Heart left ventricle (tissue), 13 donors: ENCODE data around the gene NDFIP2.

Source experiments
- POLR2A ChIP-seq, 2 donors: fragments of 450-650 bp; IDR thresholded peaks; one replicate each; pipeline ENCODE4 v1.6.1; 2017; ENCODE audit warnings: antibody characterized with exemption in 2 of 2, mild to moderate bottlenecking in 2 of 2, moderate library complexity in 2 of 2
- TF ChIP-seq, protein P1 (sequence below), 12 donors: fragments of 200-600 bp; sonication (generic) in 4 of 12; IDR thresholded peaks; one replicate each; pipeline versions ENCODE4 v1.5.0 to v1.8.0; 2018 to 2022; ENCODE audit warnings: antibody characterized with exemption in 12 of 12, mild to moderate bottlenecking in 5 of 12
- donor health status: ischemic (EF 13 %, LVEDD 7.1; RV severe dilation, severe dysfunction).
- donor health status: DM: no; HTN: yes; CAD: no.
- donor health status: DM: no; HTN: no; CAD: no.
- donor health status: ischemic (EF 25% LVEDD 6.9; RV normal size, moderate dysfunction).
- donor health status: ischemic (EF 25% LVEDD 5.7; RV mildly dilated, moderate dysfunction).
- donor health status: ischemic (EF 35%, LVEDD 5.7; RV mildly dilated, moderate dysfunction).
- donor health status: nonischemic (EF 11% LVEDD 7.7; RV severe dilation, severe dysfunction).
- donor health status: DM: yes; HTN: yes; CAD: no.
- donor health status: PGD.
- donor health status: ischemic (EF 29% LVEDD 5.4; RV normal size, mild dysfunction).
- donor health status: nonischemic (EF 23%, LVEDD 6.1; RV moderate dilation, normal function).

DNA sequence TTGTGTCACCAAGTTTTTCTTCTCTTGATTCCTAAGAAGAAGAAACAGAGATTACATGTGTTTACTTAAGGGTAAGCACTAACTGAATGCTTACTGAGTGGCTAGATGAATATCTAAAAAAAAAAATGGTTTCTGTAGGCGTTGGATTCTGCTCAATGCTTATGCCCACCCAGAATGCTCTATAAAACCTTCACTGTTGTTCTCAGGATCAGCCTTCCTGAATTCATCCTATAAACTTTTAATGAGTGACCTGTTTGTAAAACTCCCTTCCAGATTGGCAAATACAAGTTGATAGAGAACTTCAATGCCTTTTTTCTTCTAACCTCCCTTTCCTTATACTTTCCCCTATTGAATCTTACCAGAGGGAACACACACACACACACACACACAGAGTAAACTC lies 90.2 kb downstream of the NDFIP2 start:
- TF ChIP-seq, protein P1, sequence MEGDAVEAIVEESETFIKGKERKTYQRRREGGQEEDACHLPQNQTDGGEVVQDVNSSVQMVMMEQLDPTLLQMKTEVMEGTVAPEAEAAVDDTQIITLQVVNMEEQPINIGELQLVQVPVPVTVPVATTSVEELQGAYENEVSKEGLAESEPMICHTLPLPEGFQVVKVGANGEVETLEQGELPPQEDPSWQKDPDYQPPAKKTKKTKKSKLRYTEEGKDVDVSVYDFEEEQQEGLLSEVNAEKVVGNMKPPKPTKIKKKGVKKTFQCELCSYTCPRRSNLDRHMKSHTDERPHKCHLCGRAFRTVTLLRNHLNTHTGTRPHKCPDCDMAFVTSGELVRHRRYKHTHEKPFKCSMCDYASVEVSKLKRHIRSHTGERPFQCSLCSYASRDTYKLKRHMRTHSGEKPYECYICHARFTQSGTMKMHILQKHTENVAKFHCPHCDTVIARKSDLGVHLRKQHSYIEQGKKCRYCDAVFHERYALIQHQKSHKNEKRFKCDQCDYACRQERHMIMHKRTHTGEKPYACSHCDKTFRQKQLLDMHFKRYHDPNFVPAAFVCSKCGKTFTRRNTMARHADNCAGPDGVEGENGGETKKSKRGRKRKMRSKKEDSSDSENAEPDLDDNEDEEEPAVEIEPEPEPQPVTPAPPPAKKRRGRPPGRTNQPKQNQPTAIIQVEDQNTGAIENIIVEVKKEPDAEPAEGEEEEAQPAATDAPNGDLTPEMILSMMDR (IDR thresholded peaks at IDR 0.05) = no peak
- no peak for TF ChIP-seq POLR2A (IDR thresholded peaks at IDR 0.05)
